HG02623 (cell line): ENCODE data around the gene GSC2.

Source experiments
- ATAC-seq: cut with Tn5 transposase; IDR thresholded peaks from one replicate; pipeline ENCODE4 v1.9.1; 2021; ENCODE audit warnings: moderate library complexity; ENCODE audit not compliant: unreplicated experiment

Gene GSC2

DNA sequence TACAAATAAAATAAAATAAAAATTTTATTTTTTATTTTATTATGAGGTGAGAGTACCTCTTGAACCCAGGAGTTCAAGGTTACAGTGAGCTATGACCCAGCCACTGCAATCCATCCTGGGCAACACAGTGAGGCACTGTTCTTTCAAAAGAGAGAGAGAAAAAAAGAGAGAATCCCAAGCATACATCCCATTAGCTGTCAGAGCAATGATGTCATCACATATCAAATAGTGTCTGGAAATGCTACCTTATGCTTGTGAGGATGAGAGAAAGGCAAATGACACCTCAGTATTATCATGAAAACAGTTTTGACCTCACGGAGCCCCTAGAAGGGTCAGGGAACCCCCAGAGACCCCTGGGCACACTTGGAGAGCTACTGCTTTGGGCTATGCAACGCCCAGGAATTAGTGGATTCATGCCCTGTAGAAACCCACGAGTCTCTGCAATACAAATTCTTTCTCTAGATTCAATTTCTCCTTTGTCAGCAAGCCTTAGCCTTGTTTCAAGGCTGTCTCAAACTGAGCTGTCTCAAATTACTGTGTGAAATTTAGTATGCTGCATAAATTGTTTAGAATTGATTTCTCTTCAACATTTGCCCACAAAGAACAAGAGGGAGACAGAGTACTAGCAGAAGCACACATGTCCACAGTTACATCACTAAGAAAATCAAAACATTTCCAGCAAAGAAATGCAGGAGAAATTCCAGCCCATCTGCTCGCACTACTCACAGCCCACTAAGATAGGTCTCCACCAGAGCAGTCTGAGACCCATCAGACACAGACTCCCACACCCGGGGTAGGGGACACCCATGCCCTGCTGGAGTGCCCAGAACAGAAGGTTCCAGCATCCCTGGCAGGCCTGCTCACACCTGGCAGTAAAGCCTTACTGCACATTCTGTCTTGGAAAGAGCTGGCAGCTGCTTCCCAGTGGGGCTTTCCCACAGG lies 45.9 kb downstream of the GSC2 start:
- ATAC-seq = no peak

DNA sequence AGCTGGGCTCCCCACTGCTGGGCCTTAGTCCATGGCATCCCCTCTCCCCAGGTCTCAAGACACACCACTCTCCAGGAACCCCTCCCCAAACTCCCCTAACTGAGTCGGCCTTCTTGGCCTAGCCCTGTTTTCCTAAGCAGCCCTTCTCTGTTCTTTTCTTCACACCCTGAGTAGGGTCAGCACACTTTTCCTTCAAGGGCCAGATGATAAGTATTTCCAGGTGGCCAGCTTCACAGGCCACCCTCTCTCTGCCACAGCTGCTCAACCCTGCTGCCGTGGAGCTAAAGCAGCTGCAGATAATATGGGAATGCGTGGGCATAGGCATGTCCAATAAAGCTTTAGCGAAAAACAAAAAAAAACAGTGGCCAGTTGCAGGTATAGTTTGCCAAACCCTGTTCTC lies 51.9 kb downstream of the GSC2 start:
- no peak for ATAC-seq

DNA sequence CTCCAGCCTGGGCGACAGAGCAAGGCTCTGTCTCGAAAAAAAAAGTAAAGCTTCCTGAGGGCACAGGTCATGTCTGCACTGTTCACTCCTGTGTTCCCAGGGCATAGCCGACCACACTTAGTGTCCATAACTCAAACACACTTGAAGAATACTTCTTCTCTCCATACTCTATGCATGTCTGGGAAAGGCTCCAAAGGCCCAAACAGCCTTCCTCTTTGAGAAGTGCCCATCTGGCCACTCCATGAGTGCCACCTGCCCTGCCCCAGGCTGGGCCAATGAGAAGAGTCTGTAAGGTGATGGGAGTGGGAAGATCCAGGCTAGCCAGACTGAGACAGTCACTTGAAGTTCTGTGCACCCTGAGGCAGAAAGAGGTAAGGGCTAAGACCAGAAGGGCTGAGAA lies 52.6 kb downstream of the GSC2 start:
- no peak for ATAC-seq
